Karpas-422 (cell line): ENCODE measurements around the gene THSD4. TPM values are rescaled to one million over a fixed set of nuclear protein-coding genes. Genes with fewer than 3 reads are reported as not detected.

ENCODE experiments used
- DNase-seq: peaks from one replicate; pipeline ENCODE4 v3.0.0-alpha.2; 2015
- H2AFZ ChIP-seq: fragments of 200-600 bp; sonication (generic); 2 replicates; pipeline ENCODE4 v1.6.1; 2014; ENCODE audit warnings: antibody characterized with exemption, low read length, mixed read lengths
- H3K27ac ChIP-seq: fragments of 200-600 bp; sonication (generic); 2 replicates; pipeline ENCODE4 v1.5.1; 2014; ENCODE audit warnings: mild to moderate bottlenecking, low read length, moderate library complexity
- H3K27me3 ChIP-seq: fragments of 200-600 bp; sonication (generic); 2 replicates; pipeline ENCODE4 v1.6.1; 2014; ENCODE audit warnings: low read length, mixed read lengths
- H3K36me3 ChIP-seq: fragments of 200-600 bp; sonication (generic); 2 replicates; pipeline ENCODE4 v1.6.1; 2014; ENCODE audit warnings: low read length, mixed read lengths; ENCODE audit not compliant: insufficient read depth
- H3K4me1 ChIP-seq: fragments of 200-600 bp; sonication (generic); 2 replicates; pipeline ENCODE4 v1.6.1; 2014; ENCODE audit warnings: mild to moderate bottlenecking, low read length, mixed read lengths
- H3K4me2 ChIP-seq: fragments of 200-600 bp; sonication (generic); 2 replicates; pipeline ENCODE4 v1.6.1; 2014; ENCODE audit warnings: low read length, low read depth, mild to moderate bottlenecking; ENCODE audit not compliant: poor library complexity, severe bottlenecking
- H3K4me3 ChIP-seq: fragments of 200-600 bp; sonication (generic); 2 replicates; pipeline ENCODE4 v1.5.1; 2014; ENCODE audit warnings: mild to moderate bottlenecking, antibody characterized with exemption, low read length, mixed read lengths
- H3K79me2 ChIP-seq: fragments of 200-600 bp; sonication (generic); 2 replicates; pipeline ENCODE4 v1.6.1; 2014; ENCODE audit warnings: mild to moderate bottlenecking, low read length, mixed read lengths
- H3K9ac ChIP-seq: fragments of 200-600 bp; sonication (generic); 2 replicates; pipeline ENCODE4 v1.6.0; 2014; ENCODE audit warnings: low read length
- H3K9me2 ChIP-seq: fragments of 200-600 bp; sonication (generic), shearing (Covaris generic); replicated peaks from 2 replicates; pipeline ENCODE4 v1.6.0; 2014; ENCODE audit warnings: mild to moderate bottlenecking, low read length, moderate library complexity; ENCODE audit not compliant: insufficient read depth
- H3K9me3 ChIP-seq: fragments of 300-700, 200-600 bp; sonication (generic); 2 replicates; pipeline ENCODE4 v1.6.1; 2014; ENCODE audit warnings: low read length, mixed read lengths
- H4K20me1 ChIP-seq: fragments of 200-600 bp; sonication (generic); 2 replicates; pipeline ENCODE4 v1.6.1; 2014; ENCODE audit warnings: mild to moderate bottlenecking, antibody characterized with exemption, low read length, low read depth; ENCODE audit not compliant: insufficient read depth
- total RNA-seq: library from RNA; depleted of rRNA; stranded (reverse); fragments of >200 nt; shearing (Covaris generic); gene quantifications from 2 replicates; pipeline ENCODE4 v1.2.3, GENCODE V29; 2014; ENCODE audit warnings: low replicate concordance

Gene THSD4
- total RNA-seq, 1 experiment from 2014 or later = 0.11 TPM

- Histone ChIP-seq H3K9me3 (no peaks in the 10 kb centered on the region), H3K9ac (no peak overlapping the region), H3K36me3 (no peaks in the 10 kb centered on the region), H3K79me2 (no peaks in the 10 kb centered on the region), H3K27me3 (no peaks in the 10 kb centered on the region), H3K4me3 (no peak overlapping the region), H3K4me1 (no peaks in the 10 kb centered on the region), H3K27ac (no peak overlapping the region), H3K9me2 (no peaks in the 10 kb centered on the region), H2AFZ (no peak overlapping the region), H4K20me1 (no peaks in the 10 kb centered on the region), H3K4me2 (no peak overlapping the region)
- DNase-seq = no peak
Measured at GRCh38 chr15:71384501-71384900, 269.2 kb downstream of the THSD4 start.

GRCh38 chr15:71385026-71385425, 269.8 kb downstream of the THSD4 start:
- Histone ChIP-seq H3K9ac (no peak overlapping the region), H3K27ac (no peak overlapping the region), H3K79me2 (no peaks in the 10 kb centered on the region), H3K4me2 (no peak overlapping the region), H3K36me3 (no peaks in the 10 kb centered on the region), H3K9me3 (no peaks in the 10 kb centered on the region), H3K9me2 (no peaks in the 10 kb centered on the region), H2AFZ (no peak overlapping the region), H4K20me1 (no peaks in the 10 kb centered on the region), H3K27me3 (no peaks in the 10 kb centered on the region), H3K4me3 (no peak overlapping the region), H3K4me1 (no peaks in the 10 kb centered on the region)
- no peak for DNase-seq

DNA sequence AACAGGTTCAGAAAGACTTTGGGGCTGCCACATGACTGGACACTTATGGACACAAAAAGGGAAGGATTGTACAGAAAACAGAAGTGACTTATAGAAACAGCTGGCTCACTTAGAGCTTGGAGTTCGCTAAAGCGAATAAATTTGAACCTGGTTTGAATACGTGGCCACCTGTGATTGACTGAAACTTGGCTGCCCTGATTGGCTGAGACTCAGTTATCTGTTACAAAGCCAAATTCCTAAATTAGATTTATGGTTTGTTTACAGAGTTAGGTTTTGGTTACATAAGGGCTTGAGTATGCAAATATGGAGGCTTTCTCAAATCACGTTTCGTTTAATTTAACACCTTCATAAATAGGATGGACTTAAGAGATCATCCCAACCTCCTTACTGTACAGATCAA, 270.2 kb downstream of the THSD4 start:
- no peak overlapping the region for H3K9ac ChIP-seq
- no peaks in the 10 kb centered on the region for H3K4me1 ChIP-seq
- no peak overlapping the region for H3K4me3 ChIP-seq
- H3K4me2 ChIP-seq = no peak overlapping the region
- H4K20me1 ChIP-seq = no peaks in the 10 kb centered on the region
- H3K27me3 ChIP-seq = no peaks in the 10 kb centered on the region
- DNase-seq = no peak
- no peaks in the 10 kb centered on the region for H3K9me2 ChIP-seq
- no peak overlapping the region for H2AFZ ChIP-seq
- no peak overlapping the region for H3K27ac ChIP-seq
- H3K79me2 ChIP-seq = no peaks in the 10 kb centered on the region
- H3K9me3 ChIP-seq = no peaks in the 10 kb centered on the region
- no peaks in the 10 kb centered on the region for H3K36me3 ChIP-seq

DNA sequence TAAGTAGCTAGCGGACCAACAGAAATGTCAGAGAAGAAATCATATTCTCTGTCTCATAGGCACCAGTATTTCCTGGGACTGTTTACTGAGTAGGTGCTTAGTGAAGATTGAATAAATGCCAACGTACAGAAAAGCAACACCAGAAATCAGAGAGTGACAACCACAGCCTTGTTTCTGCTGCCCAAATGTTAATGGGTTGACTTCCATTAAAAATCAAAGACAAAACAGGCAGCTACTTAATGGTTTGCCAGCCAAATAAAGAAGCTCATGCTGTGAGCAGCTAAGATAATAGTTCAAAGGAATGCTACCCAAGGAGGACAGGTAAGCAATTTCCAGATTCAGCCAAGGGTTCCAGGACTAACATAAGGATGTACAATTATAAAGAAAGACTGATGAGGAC, 270.7 kb downstream of the THSD4 start:
- H3K27ac ChIP-seq = no peak overlapping the region
- no peaks in the 10 kb centered on the region for H3K9me2 ChIP-seq
- no peak overlapping the region for H2AFZ ChIP-seq
- H3K4me1 ChIP-seq = no peaks in the 10 kb centered on the region
- H3K27me3 ChIP-seq = no peaks in the 10 kb centered on the region
- H3K79me2 ChIP-seq = no peaks in the 10 kb centered on the region
- no peaks in the 10 kb centered on the region for H3K36me3 ChIP-seq
- H3K9ac ChIP-seq = no peak overlapping the region
- DNase-seq = no peak
- no peaks in the 10 kb centered on the region for H3K9me3 ChIP-seq
- H3K4me2 ChIP-seq = no peak overlapping the region
- no peak overlapping the region for H3K4me3 ChIP-seq
- H4K20me1 ChIP-seq = no peaks in the 10 kb centered on the region

GRCh38 chr15:71386448-71387236, 271.4 kb downstream of the THSD4 start:
- Histone ChIP-seq H3K27me3 (no peaks in the 10 kb centered on the region), H3K79me2 (no peaks in the 10 kb centered on the region), H3K4me1 (no peaks in the 10 kb centered on the region), H3K9ac (no peak overlapping the region), H3K27ac (no peak overlapping the region), H3K9me2 (no peaks in the 10 kb centered on the region), H2AFZ (no peak overlapping the region), H3K4me3 (no peak overlapping the region), H4K20me1 (no peaks in the 10 kb centered on the region), H3K4me2 (no peak overlapping the region), H3K36me3 (no peaks in the 10 kb centered on the region), H3K9me3 (no peaks in the 10 kb centered on the region)
- peak; percentile 68 for DNase-seq

GRCh38 chr15:71387810-71388209, 272.5 kb downstream of the THSD4 start:
- Histone ChIP-seq H3K79me2 (no peaks in the 10 kb centered on the region), H3K9me3 (no peaks in the 10 kb centered on the region), H3K27ac (no peak overlapping the region), H3K9me2 (no peaks in the 10 kb centered on the region), H3K27me3 (no peaks in the 10 kb centered on the region), H4K20me1 (no peaks in the 10 kb centered on the region), H3K4me3 (no peak overlapping the region), H3K9ac (no peak overlapping the region), H2AFZ (no peak overlapping the region), H3K4me1 (no peaks in the 10 kb centered on the region), H3K4me2 (no peak overlapping the region), H3K36me3 (no peaks in the 10 kb centered on the region)
- no peak for DNase-seq

- Histone ChIP-seq H3K4me2 (no peak overlapping the region), H3K79me2 (no peaks in the 10 kb centered on the region), H3K27ac (no peak overlapping the region), H3K27me3 (no peaks in the 10 kb centered on the region), H3K4me1 (no peaks in the 10 kb centered on the region), H4K20me1 (no peaks in the 10 kb centered on the region), H2AFZ (no peak overlapping the region), H3K36me3 (no peaks in the 10 kb centered on the region), H3K4me3 (no peak overlapping the region), H3K9ac (no peak overlapping the region), H3K9me3 (no peaks in the 10 kb centered on the region), H3K9me2 (no peaks in the 10 kb centered on the region)
- DNase-seq = no peak
Measured at GRCh38 chr15:71390096-71390495, 274.8 kb downstream of the THSD4 start.

- Histone ChIP-seq H3K9me2 (no peaks in the 10 kb centered on the region), H3K4me2 (no peak overlapping the region), H3K36me3 (no peaks in the 10 kb centered on the region), H3K9me3 (no peaks in the 10 kb centered on the region), H3K4me1 (no peaks in the 10 kb centered on the region), H3K79me2 (no peaks in the 10 kb centered on the region), H3K27me3 (no peaks in the 10 kb centered on the region), H3K4me3 (no peak overlapping the region), H3K27ac (no peak overlapping the region), H2AFZ (no peak overlapping the region), H4K20me1 (no peaks in the 10 kb centered on the region), H3K9ac (no peak overlapping the region)
- DNase-seq = no peak
Measured at GRCh38 chr15:71391421-71392088, 276.3 kb downstream of the THSD4 start.
